ENCODE results near the gene SLC48A1. TPM values are rescaled to one million over a fixed set of nuclear protein-coding genes. Genes with fewer than 3 reads are reported as not detected.
A peak's percentile ranks its signal among the peaks of the same experiment; 100 is the strongest.

Gene SLC48A1
- total and polyA plus RNA-seq, 4 donors, result 6.1 to 15.4 (median 9.3) TPM

GRCh38 chr12:47819896-47820630 is 47.0 kb downstream of the SLC48A1 start, which contains the start of gene HDAC7:
TSS of gene HDAC7 (minus strand) at chr12:47819903. CDS start at chr12:47819785, 118 bp downstream.
- Histone ChIP-seq H3K36me3 (ENCODE audit: control insufficient read depth in 4 of 4, insufficient read depth in 3 of 4, low read depth in 1 of 4, low read length in 3 of 4) (no peaks in the 10 kb centered on the region), H3K9ac (ENCODE audit: low read depth in 1 of 2, low read length in 2 of 2) (peak within 1 kb of the TSS in 1 of 2 donors; percentile 80), H3K4me1 (ENCODE audit: control insufficient read depth in 4 of 4, insufficient read depth in 4 of 4, low read length in 3 of 4) (peaks cover 0 to 26% (median 5%) of the 10 kb centered on the region in 4 donors), H3K27me3 (ENCODE audit: control insufficient read depth in 4 of 4, insufficient read depth in 4 of 4, low read length in 3 of 4) (no peaks in the 10 kb centered on the region), H3K4me3 (ENCODE audit: low read depth in 1 of 3, low read length in 3 of 3) (peak within 1 kb of the TSS; percentile 56 to 74 (median 72)), H3K27ac (ENCODE audit: low read depth in 1 of 2, low read length in 2 of 2) (peak within 1 kb of the TSS; percentile 80 to 84), H3K9me3 (ENCODE audit: control insufficient read depth in 4 of 4, low read length in 3 of 4) (no peaks in the 10 kb centered on the region)
- 1% methylated on average over 58 of the region's 58 CpGs for WGBS
- DNase-seq (ENCODE audit: low spot score), result peak; percentile 71
- TF ChIP-seq EGR1 (IDR thresholded peaks at IDR 0.05; ENCODE audit: low read depth in 2 of 2) (no peak), FOXA2 (IDR thresholded peaks at IDR 0.05) (no peak), RAD21 (IDR thresholded peaks at IDR 0.05) (no peak), JUND (IDR thresholded peaks at IDR 0.05) (no peak), YY1 (IDR thresholded peaks at IDR 0.05) (no peak), HNF4A (conservative IDR thresholded peaks at IDR 0.05) (no peak), TAF1 (conservative IDR thresholded peaks at IDR 0.05) (no peak), HNF4G (IDR thresholded peaks at IDR 0.05) (no peak), GABPA (IDR thresholded peaks at IDR 0.05 in 1 of 2, conservative IDR thresholded peaks at IDR 0.05 in 1 of 2) (no peak)
- TF ChIP-seq, protein P1, sequence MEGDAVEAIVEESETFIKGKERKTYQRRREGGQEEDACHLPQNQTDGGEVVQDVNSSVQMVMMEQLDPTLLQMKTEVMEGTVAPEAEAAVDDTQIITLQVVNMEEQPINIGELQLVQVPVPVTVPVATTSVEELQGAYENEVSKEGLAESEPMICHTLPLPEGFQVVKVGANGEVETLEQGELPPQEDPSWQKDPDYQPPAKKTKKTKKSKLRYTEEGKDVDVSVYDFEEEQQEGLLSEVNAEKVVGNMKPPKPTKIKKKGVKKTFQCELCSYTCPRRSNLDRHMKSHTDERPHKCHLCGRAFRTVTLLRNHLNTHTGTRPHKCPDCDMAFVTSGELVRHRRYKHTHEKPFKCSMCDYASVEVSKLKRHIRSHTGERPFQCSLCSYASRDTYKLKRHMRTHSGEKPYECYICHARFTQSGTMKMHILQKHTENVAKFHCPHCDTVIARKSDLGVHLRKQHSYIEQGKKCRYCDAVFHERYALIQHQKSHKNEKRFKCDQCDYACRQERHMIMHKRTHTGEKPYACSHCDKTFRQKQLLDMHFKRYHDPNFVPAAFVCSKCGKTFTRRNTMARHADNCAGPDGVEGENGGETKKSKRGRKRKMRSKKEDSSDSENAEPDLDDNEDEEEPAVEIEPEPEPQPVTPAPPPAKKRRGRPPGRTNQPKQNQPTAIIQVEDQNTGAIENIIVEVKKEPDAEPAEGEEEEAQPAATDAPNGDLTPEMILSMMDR (IDR thresholded peaks at IDR 0.05; ENCODE audit: low read depth, low read length, missing input control), result no peak
- TF ChIP-seq, protein P2, sequence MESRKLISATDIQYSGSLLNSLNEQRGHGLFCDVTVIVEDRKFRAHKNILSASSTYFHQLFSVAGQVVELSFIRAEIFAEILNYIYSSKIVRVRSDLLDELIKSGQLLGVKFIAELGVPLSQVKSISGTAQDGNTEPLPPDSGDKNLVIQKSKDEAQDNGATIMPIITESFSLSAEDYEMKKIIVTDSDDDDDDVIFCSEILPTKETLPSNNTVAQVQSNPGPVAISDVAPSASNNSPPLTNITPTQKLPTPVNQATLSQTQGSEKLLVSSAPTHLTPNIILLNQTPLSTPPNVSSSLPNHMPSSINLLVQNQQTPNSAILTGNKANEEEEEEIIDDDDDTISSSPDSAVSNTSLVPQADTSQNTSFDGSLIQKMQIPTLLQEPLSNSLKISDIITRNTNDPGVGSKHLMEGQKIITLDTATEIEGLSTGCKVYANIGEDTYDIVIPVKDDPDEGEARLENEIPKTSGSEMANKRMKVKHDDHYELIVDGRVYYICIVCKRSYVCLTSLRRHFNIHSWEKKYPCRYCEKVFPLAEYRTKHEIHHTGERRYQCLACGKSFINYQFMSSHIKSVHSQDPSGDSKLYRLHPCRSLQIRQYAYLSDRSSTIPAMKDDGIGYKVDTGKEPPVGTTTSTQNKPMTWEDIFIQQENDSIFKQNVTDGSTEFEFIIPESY (IDR thresholded peaks at IDR 0.05), result no peak

DNA sequence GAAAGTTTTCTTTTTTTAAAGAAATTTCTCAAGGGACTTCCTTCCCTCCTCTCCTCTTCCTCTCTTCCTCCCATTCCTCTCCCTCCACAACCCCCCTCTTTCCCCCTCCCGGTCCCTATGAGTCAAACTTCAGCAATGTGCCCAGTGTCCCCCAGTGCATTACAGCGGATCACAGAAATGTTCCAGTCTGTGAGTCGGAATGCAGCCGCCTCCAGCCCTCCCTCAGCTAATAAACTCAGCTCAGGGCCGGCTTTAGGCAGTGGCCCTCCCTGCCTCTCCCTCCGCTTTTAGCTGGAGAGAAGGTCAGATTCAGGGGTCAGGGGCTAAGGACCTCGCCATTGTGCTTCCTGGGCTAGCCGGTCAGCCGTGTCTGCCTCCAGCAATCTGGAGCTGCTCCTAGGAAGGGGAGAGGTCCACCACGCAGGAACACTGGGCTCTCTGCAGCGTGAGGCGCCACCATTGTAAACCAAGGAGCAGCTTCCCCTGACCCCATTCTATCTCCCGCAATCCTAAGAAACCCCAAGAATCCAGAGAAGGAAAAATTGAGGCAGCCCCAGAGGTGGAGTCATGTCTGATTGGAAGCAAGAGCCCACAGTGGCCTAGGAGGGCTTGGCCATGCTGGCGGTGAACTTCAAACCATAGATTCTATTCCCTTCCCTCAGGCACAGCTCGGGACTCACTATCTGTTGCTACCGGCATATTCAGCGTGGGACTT is 47.8 kb downstream of the SLC48A1 start:
- TF ChIP-seq RXRA (IDR thresholded peaks at IDR 0.05) (peak; percentile 28 to 44), SP1 (IDR thresholded peaks at IDR 0.05) (peak; percentile 52), NR2F2 (IDR thresholded peaks at IDR 0.05) (peak; percentile 95), MAX (IDR thresholded peaks at IDR 0.05) (no peak), JUND (IDR thresholded peaks at IDR 0.05) (peak; percentile 83 to 84), GABPA (IDR thresholded peaks at IDR 0.05 in 1 of 2, conservative IDR thresholded peaks at IDR 0.05 in 1 of 2) (no peak), RAD21 (IDR thresholded peaks at IDR 0.05) (peak in 1 of 2 donors; percentile 19)
- peak overlapping the region in 1 of 3 donors; percentile 74 for H3K4me3 ChIP-seq (ENCODE audit: low read depth in 1 of 3, low read length in 3 of 3)

More for the DNA sequence above, 47.8 kb downstream of the SLC48A1 start:
- H3K27me3 ChIP-seq (ENCODE audit: control insufficient read depth in 4 of 4, insufficient read depth in 4 of 4, low read length in 3 of 4), result no peaks in the 10 kb centered on the region
- H3K36me3 ChIP-seq (ENCODE audit: control insufficient read depth in 4 of 4, insufficient read depth in 3 of 4, low read depth in 1 of 4, low read length in 3 of 4), result no peaks in the 10 kb centered on the region
- no peak for DNase-seq (ENCODE audit: low spot score)
- no peak overlapping the region for H3K9ac ChIP-seq (ENCODE audit: low read depth in 1 of 2, low read length in 2 of 2)
- WGBS, result 62% methylated on average over 17 of the region's 17 CpGs
- peaks cover 0 to 26% (median 5%) of the 10 kb centered on the region in 4 donors for H3K4me1 ChIP-seq (ENCODE audit: control insufficient read depth in 4 of 4, insufficient read depth in 4 of 4, low read length in 3 of 4)
- H3K27ac ChIP-seq (ENCODE audit: low read depth in 1 of 2, low read length in 2 of 2), result peak overlapping the region; percentile 80 to 84
- H3K9me3 ChIP-seq (ENCODE audit: control insufficient read depth in 4 of 4, low read length in 3 of 4), result no peaks in the 10 kb centered on the region

Measured in liver (tissue), 9 donors.